Right cardiac atrium (tissue), 5 donors: ENCODE measurements around the gene RAB11FIP5. TPM values are rescaled to one million over a fixed set of nuclear protein-coding genes. Genes with fewer than 3 reads are reported as not detected.
"Not testable (repeated sequence)": the region's sequence is repeated elsewhere in the genome, so short reads cannot be mapped to it uniquely, and the experiment has no call there.

Experiments
- ATAC-seq, 2 donors: fragments of 200-7000 bp; cut with Tn5 transposase; one replicate each; pipeline versions ENCODE4 v1.8.0 to v1.9.1; 2020; ENCODE audit warnings: moderate library complexity in 2 of 2, mild to moderate bottlenecking in 1 of 2
- DNase-seq, 3 donors: peaks; one replicate each; pipeline ENCODE4 v3.0.0-alpha.2; 2020
- H3K27ac ChIP-seq: one replicate; pipeline ENCODE4 v1.5.1; 2013; ENCODE audit warnings: mild to moderate bottlenecking, low read length, control low read depth, moderate library complexity
- H3K27me3 ChIP-seq: one replicate; pipeline ENCODE4 v1.6.1; 2013; ENCODE audit not compliant: control insufficient read depth, insufficient read depth
- H3K4me1 ChIP-seq: one replicate; pipeline ENCODE4 v1.6.1; 2013; ENCODE audit warnings: low read length; ENCODE audit not compliant: control insufficient read depth, insufficient read depth
- H3K4me3 ChIP-seq: one replicate; pipeline ENCODE4 v1.5.1; 2013; ENCODE audit warnings: low read length, control low read depth
- H3K9me3 ChIP-seq: one replicate; pipeline ENCODE4 v1.6.1; 2013; ENCODE audit warnings: low read length; ENCODE audit not compliant: control insufficient read depth
- WGBS: extraction: QIAGEN DNeasy Blood & Tissue Kit; methylation state at CpG from one replicate; pipeline ENCODE4 v1.1.7; 2013; 5-methylcytosine and 5-hydroxymethylcytosine counted together
- intact Hi-C, 4 donors: fragments of 100-400 bp; cut with DNase I; formaldehyde crosslinking; loops; one replicate each; pipeline versions ENCODE4 v1.11.0 to v1.14.0; 2022 to 2023
- polyA plus RNA-seq: library from polyadenylated mRNA; stranded (reverse); fragments of 200-250 nt; gene quantifications from one replicate; pipeline ENCODE4 v1.2.3, GENCODE V29; 2013
- total RNA-seq, 4 donors: library from RNA; stranded (reverse); fragmentation: NEBNext Ultra II Directional; extraction: Animal tissue kit (Norgen Biotek cat#: 25700); gene quantifications; one replicate each; pipeline ENCODE4 v1.2.1, GENCODE V29; 2021
- donor health status: healthy with polysubstance abuse.
- donor health status: DM: no; HTN: yes; CAD: no.
- donor health status: DM: no; HTN: no; CAD: no.
- donor health status: DM: no; HTN: yes; CAD: no; lungs with severe emphysema.
- donor health status: DM: yes; HTN: yes; CAD: no.

RAB11FIP5 gene
- total and polyA plus RNA-seq, 5 donors = 17.2 to 27.3 (median 25.2) TPM

GRCh38 chr2:73107211-73107926, 5.4 kb downstream of the RAB11FIP5 start:
- 58% methylated on average over 12 of the region's 12 CpGs for WGBS
- Histone ChIP-seq H3K27ac (peak overlapping the region; percentile 31), H3K4me3 (no peak overlapping the region), H3K9me3 (no peaks in the 10 kb centered on the region), H3K4me1 (peaks cover 23% of the 10 kb centered on the region), H3K27me3 (no peaks in the 10 kb centered on the region)
- intact Hi-C loops = no loop called here
- peak in 2 of 3 donors; percentile 68 for DNase-seq
- peak; percentile 10 to 42 for ATAC-seq

- no peaks in the 10 kb centered on the region for H3K9me3 ChIP-seq
- no peaks in the 10 kb centered on the region for H3K27me3 ChIP-seq
- WGBS = 80% methylated on average over 3 of the region's 3 CpGs
- peaks cover 23% of the 10 kb centered on the region for H3K4me1 ChIP-seq
- H3K4me3 ChIP-seq = no peak overlapping the region
- no peak overlapping the region for H3K27ac ChIP-seq
- ATAC-seq = no peak
- intact Hi-C loops = no loop called here
- no peak for DNase-seq
Observed at GRCh38 chr2:73106791-73107190, 6.0 kb downstream of the RAB11FIP5 start.

DNA sequence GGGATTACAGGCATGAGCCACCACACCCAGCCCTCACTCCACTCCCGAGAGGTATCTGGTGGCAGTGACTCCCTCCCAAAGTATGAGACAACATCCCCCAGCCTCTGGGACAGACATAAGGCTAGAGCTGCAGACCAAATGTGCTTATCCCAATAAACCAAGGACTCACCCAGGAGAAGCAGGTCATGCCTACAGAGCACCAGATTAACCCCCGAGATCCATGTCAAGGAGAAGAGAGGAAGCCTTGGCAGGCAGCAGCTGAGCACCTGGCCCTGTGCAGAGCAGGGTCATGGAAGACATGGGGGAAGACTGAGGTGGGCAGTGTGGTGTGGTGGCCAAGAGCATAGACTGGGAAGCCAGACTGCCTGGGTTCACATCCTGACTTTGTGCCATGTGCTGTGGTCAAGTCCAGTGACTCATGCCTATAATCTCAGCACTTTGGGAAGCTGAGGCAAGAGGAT, 7.2 kb downstream of the RAB11FIP5 start:
- DNase-seq (no peak), ATAC-seq (no peak)
- Histone ChIP-seq H3K4me3 (no peak overlapping the region), H3K4me1 (peaks cover 17% of the 10 kb centered on the region), H3K27ac (no peak overlapping the region), H3K27me3 (no peaks in the 10 kb centered on the region), H3K9me3 (no peaks in the 10 kb centered on the region)
- WGBS = 97% methylated on average over 2 of the region's 2 CpGs
- intact Hi-C loops = no loop called here

- H3K4me3 ChIP-seq = no peak overlapping the region
- no peaks in the 10 kb centered on the region for H3K9me3 ChIP-seq
- H3K27me3 ChIP-seq = no peaks in the 10 kb centered on the region
- H3K27ac ChIP-seq = no peak overlapping the region
- WGBS = 87% methylated on average over 3 of the region's 3 CpGs
- peaks cover 15% of the 10 kb centered on the region for H3K4me1 ChIP-seq
- no peak for ATAC-seq
- intact Hi-C loops = no loop called here
- no peak for DNase-seq
Observed at GRCh38 chr2:73104933-73105332, 7.8 kb downstream of the RAB11FIP5 start.

- H3K4me1 ChIP-seq = peaks cover 15% of the 10 kb centered on the region
- H3K27me3 ChIP-seq = no peaks in the 10 kb centered on the region
- intact Hi-C loops = no loop called here
- no peak overlapping the region for H3K4me3 ChIP-seq
- H3K27ac ChIP-seq = no peak overlapping the region
- DNase-seq = peak in 1 of 3 donors; percentile 14
- H3K9me3 ChIP-seq = no peaks in the 10 kb centered on the region
- WGBS = 63% methylated on average over 2 of the region's 2 CpGs
- ATAC-seq = no peak
Observed at GRCh38 chr2:73103018-73103542, 9.7 kb downstream of the RAB11FIP5 start.

GRCh38 chr2:73101626-73102256, 11.0 kb downstream of the RAB11FIP5 start:
- WGBS = 80% methylated on average over 12 of the region's 12 CpGs
- H3K9me3 ChIP-seq = no peaks in the 10 kb centered on the region
- H3K4me3 ChIP-seq = no peak overlapping the region
- ATAC-seq = no peak
- no peak overlapping the region for H3K27ac ChIP-seq
- peaks cover 5% of the 10 kb centered on the region for H3K4me1 ChIP-seq
- intact Hi-C loops = no loop called here
- peak in 1 of 3 donors; percentile 32 for DNase-seq
- no peaks in the 10 kb centered on the region for H3K27me3 ChIP-seq

DNA sequence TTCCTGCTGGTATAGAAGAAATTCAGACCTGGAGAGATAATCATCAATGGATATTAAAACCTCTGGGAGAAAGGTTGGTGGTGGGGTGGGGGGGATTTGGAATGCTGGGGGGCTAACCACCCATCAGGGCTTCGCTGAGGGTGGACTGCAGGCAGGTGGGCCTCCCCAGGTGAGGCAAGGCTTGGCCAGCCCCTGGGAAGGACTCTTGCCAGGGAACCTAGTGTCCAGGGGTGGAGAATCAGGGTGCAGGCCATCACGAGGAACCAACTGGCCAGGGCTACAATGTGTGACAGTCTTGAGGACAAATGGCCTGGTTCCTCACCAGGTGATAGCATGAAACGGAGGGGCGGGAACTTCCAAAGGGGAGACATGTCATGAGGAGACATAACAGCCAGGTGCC, 11.8 kb downstream of the RAB11FIP5 start:
- ATAC-seq (no peak), DNase-seq (peak in 1 of 3 donors; percentile 31)
- H3K27ac ChIP-seq = no peak overlapping the region
- no peaks in the 10 kb centered on the region for H3K27me3 ChIP-seq
- intact Hi-C loops = no loop called here
- peaks cover 5% of the 10 kb centered on the region for H3K4me1 ChIP-seq
- H3K4me3 ChIP-seq = no peak overlapping the region
- WGBS = 90% methylated on average over 4 of the region's 4 CpGs
- no peaks in the 10 kb centered on the region for H3K9me3 ChIP-seq

- no peaks in the 10 kb centered on the region for H3K9me3 ChIP-seq
- H3K4me1 ChIP-seq = peaks cover 5% of the 10 kb centered on the region
- H3K27me3 ChIP-seq = no peaks in the 10 kb centered on the region
- H3K27ac ChIP-seq = no peak overlapping the region
- peak in 1 of 3 donors; percentile 34 for DNase-seq
- no peak for ATAC-seq
- WGBS = 98% methylated on average over 3 of the region's 3 CpGs
- H3K4me3 ChIP-seq = no peak overlapping the region
- intact Hi-C loops = no loop called here
Observed at GRCh38 chr2:73099486-73099885, 13.3 kb downstream of the RAB11FIP5 start.

DNA sequence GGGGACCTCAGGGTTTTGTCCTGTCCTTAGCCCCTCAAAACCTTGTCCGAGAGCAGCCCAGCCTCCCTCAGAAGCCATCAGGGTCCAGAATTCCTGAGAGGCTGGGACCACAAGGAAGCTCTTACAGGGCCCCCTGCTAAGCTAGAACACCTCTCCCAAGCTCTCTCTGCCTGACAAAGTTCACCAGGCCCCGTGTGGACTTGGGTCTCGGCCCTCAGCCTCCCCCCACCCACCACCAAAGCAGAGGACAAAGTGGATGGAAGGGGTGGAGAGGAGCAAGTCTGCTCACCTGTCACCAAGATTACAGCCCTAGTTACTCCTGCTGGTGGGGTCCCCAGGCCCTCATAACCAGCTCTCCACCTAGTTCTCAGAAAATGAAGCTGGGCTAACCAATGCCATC, 16.8 kb downstream of the RAB11FIP5 start:
- H3K27me3 ChIP-seq = no peaks in the 10 kb centered on the region
- DNase-seq (no peak), ATAC-seq (no peak)
- peaks cover 11% of the 10 kb centered on the region for H3K4me1 ChIP-seq
- no peak overlapping the region for H3K4me3 ChIP-seq
- intact Hi-C loops = no loop called here
- no peak overlapping the region for H3K27ac ChIP-seq
- no peaks in the 10 kb centered on the region for H3K9me3 ChIP-seq
- 90% methylated on average over 3 of the region's 3 CpGs for WGBS

DNA sequence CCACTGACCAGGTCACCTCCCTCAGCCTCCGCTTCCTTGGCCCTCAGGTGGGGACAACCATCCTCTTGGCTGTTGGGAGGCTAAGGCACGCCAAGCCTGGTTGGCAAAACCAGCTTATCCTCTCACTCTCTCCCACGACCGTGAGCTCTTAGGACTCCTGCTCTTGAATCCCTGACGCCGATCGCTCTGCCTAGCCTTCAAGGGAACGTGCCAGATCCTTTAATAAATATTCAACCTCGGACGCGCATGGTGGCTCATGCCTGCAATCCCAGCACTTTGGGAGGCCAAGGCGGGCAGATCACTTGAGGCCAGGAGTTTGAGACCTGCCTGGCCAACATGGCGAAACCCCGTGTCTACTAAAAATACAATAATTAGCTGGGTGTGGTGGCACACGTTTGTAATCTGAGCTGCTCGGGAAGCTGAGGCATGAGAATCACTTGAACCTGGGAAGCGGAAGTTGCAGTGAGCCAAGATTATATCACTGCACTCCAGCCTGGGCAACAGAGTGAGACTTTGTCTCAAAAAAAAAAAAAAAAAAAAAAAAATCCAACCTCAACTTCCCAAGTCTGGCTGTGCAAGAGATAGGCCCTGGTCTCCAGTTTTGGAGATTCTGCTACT, 19.0 kb downstream of the RAB11FIP5 start:
- peak in 1 of 3 donors; percentile 44 for DNase-seq
- H3K27ac ChIP-seq, H3K27me3 ChIP-seq, H3K9me3 ChIP-seq, H3K4me3 ChIP-seq, intact Hi-C loops: not testable (repeated sequence)
- ATAC-seq = peak in 1 of 2 donors; percentile 38
- WGBS = 74% methylated on average over 17 of the region's 17 CpGs
- peaks cover 14% of the 10 kb centered on the region for H3K4me1 ChIP-seq
